ENCODE measurements around the gene WDHD1. TPM values are rescaled to one million over a fixed set of nuclear protein-coding genes. Genes with fewer than 3 reads are reported as not detected.

Gene WDHD1
- total RNA-seq, 1 experiment from 2014 or later: 27.5 TPM

GRCh38 chr14:55028476-55028875 lies 1.6 kb upstream of the WDHD1 start:
- Mint-ChIP-seq H3K36me3 (ENCODE audit: insufficient read depth, unreplicated experiment) (peaks cover 11% of the 10 kb centered on the region), H3K4me1 (ENCODE audit: low read depth, unreplicated experiment) (peaks cover 35% of the 10 kb centered on the region), H3K27ac (ENCODE audit: unreplicated experiment) (peak overlapping the region; percentile 79), H3K4me3 (ENCODE audit: unreplicated experiment) (peak overlapping the region; percentile 73), H3K27me3 (ENCODE audit: insufficient read depth, unreplicated experiment) (no peaks in the 10 kb centered on the region), H3K9me3 (ENCODE audit: unreplicated experiment) (no peaks in the 10 kb centered on the region)
- peaks cover 41% of the 10 kb centered on the region for H3K4me1 ChIP-seq
- no TSS peak for BruUV-seq (replicated peaks)
- ChIA-PET POLR2A (interaction anchor here (0.6 kb wide), 1 partner anchor 23 kb away, joined by 3 read pairs; the partner anchor contains the start of gene MAPK1IP1L), CTCF (no interaction called here)
- peak overlapping the region; percentile 86 for H3K4me3 ChIP-seq (ENCODE audit: low read depth, low read length)
- no peaks in the 10 kb centered on the region for H3K9me3 ChIP-seq
- TF ChIP-seq CTCF (IDR thresholded peaks at IDR 0.05; ENCODE audit: insufficient read depth in 1 of 2, low read depth in 1 of 2, low read length in 1 of 2, severe bottlenecking in 1 of 2, unreplicated experiment in 1 of 2): no peak
- H3K36me3 ChIP-seq (ENCODE audit: control insufficient read depth, insufficient read depth, low read length): no peaks in the 10 kb centered on the region
- no peak for DNase-seq
- no peaks in the 10 kb centered on the region for H3K27me3 ChIP-seq (replicated peaks; ENCODE audit: control insufficient read depth, insufficient read depth, low read length)
- intact Hi-C loops (cut with micrococcal nuclease; ENCODE audit: unreplicated experiment): no loop called here

GRCh38 chr14:55028066-55028465 lies 1.2 kb upstream of the WDHD1 start:
- CTCF ChIA-PET: no interaction called here
- peak overlapping the region; percentile 73 for H3K4me3 Mint-ChIP-seq (ENCODE audit: unreplicated experiment)
- H3K4me1 ChIP-seq: peaks cover 42% of the 10 kb centered on the region

GRCh38 chr14:55026441-55026792 lies 482 bp downstream of the WDHD1 start:
- H3K36me3 Mint-ChIP-seq (ENCODE audit: insufficient read depth, unreplicated experiment): peaks cover 11% of the 10 kb centered on the region
- TF ChIP-seq CTCF (IDR thresholded peaks at IDR 0.05; ENCODE audit: insufficient read depth in 1 of 2, low read depth in 1 of 2, low read length in 1 of 2, severe bottlenecking in 1 of 2, unreplicated experiment in 1 of 2): no peak
- intact Hi-C loops (cut with micrococcal nuclease; ENCODE audit: unreplicated experiment): no loop called here
- no peak for DNase-seq
- POLR2A ChIA-PET: interaction anchor here (1.0 to 2.1 kb wide), 6 partner anchors 12 to 166 kb away, joined by 3 to 35 read pairs (median 6); partner anchors contain the start of gene MAPK1IP1L
- H3K4me1 Mint-ChIP-seq (ENCODE audit: low read depth, unreplicated experiment): peaks cover 32% of the 10 kb centered on the region
- H3K27me3 ChIP-seq (replicated peaks; ENCODE audit: control insufficient read depth, insufficient read depth, low read length): no peaks in the 10 kb centered on the region
- no peaks in the 10 kb centered on the region for H3K9me3 Mint-ChIP-seq (ENCODE audit: unreplicated experiment)
- H3K27me3 Mint-ChIP-seq (ENCODE audit: insufficient read depth, unreplicated experiment): no peaks in the 10 kb centered on the region
- peak overlapping the region; percentile 73 for H3K4me3 Mint-ChIP-seq (ENCODE audit: unreplicated experiment)
- H3K36me3 ChIP-seq (ENCODE audit: control insufficient read depth, insufficient read depth, low read length): no peaks in the 10 kb centered on the region
- H3K9me3 ChIP-seq: no peaks in the 10 kb centered on the region
- peaks cover 40% of the 10 kb centered on the region for H3K4me1 ChIP-seq
- CTCF ChIA-PET: interaction anchor here (1.0 to 1.2 kb wide), 3 partner anchors 25 to 134 kb away, joined by 3 to 5 read pairs (median 4); partner anchors contain the start of gene MAPK1IP1L
- TSS peak; percentile 72 for BruUV-seq (replicated peaks)
- H3K27ac Mint-ChIP-seq (ENCODE audit: unreplicated experiment): peak overlapping the region; percentile 79
- peak overlapping the region; percentile 86 for H3K4me3 ChIP-seq (ENCODE audit: low read depth, low read length)

More at GRCh38 chr14:55028066-55028465, 1.2 kb upstream of the WDHD1 start:
- Mint-ChIP-seq H3K27me3 (ENCODE audit: insufficient read depth, unreplicated experiment) (no peaks in the 10 kb centered on the region), H3K27ac (ENCODE audit: unreplicated experiment) (peak overlapping the region; percentile 79), H3K4me1 (ENCODE audit: low read depth, unreplicated experiment) (peaks cover 35% of the 10 kb centered on the region), H3K9me3 (ENCODE audit: unreplicated experiment) (no peaks in the 10 kb centered on the region), H3K36me3 (ENCODE audit: insufficient read depth, unreplicated experiment) (peaks cover 13% of the 10 kb centered on the region)
- no peaks in the 10 kb centered on the region for H3K9me3 ChIP-seq
- H3K4me3 ChIP-seq (ENCODE audit: low read depth, low read length): peak overlapping the region; percentile 86
- BruUV-seq (replicated peaks): no TSS peak
- no peak for TF ChIP-seq CTCF (IDR thresholded peaks at IDR 0.05; ENCODE audit: insufficient read depth in 1 of 2, low read depth in 1 of 2, low read length in 1 of 2, severe bottlenecking in 1 of 2, unreplicated experiment in 1 of 2)
- DNase-seq: no peak
- no peaks in the 10 kb centered on the region for H3K36me3 ChIP-seq (ENCODE audit: control insufficient read depth, insufficient read depth, low read length)
- intact Hi-C loops (cut with micrococcal nuclease; ENCODE audit: unreplicated experiment): no loop called here
- H3K27me3 ChIP-seq (replicated peaks; ENCODE audit: control insufficient read depth, insufficient read depth, low read length): no peaks in the 10 kb centered on the region
- POLR2A ChIA-PET: interaction anchor here (0.6 kb wide), 1 partner anchor 23 kb away, joined by 3 read pairs; the partner anchor contains the start of gene MAPK1IP1L
